B cell (primary cell): ENCODE measurements around the gene MTRF1.

Source experiments
- EZH2 ChIP-seq: IDR thresholded peaks from 2 replicates; pipeline ENCODE4 v1.6.1; 2012; ENCODE audit warnings: borderline replicate concordance, low read depth, mild to moderate bottlenecking, moderate library complexity, low read length; ENCODE audit not compliant: insufficient read depth, poor library complexity, severe bottlenecking
- TF ChIP-seq, protein P1 (sequence below): fragments of 200-600 bp; IDR thresholded peaks from one replicate; pipeline ENCODE4 v1.8.0; 2022; ENCODE audit warnings: antibody characterized with exemption, mild to moderate bottlenecking

DNA sequence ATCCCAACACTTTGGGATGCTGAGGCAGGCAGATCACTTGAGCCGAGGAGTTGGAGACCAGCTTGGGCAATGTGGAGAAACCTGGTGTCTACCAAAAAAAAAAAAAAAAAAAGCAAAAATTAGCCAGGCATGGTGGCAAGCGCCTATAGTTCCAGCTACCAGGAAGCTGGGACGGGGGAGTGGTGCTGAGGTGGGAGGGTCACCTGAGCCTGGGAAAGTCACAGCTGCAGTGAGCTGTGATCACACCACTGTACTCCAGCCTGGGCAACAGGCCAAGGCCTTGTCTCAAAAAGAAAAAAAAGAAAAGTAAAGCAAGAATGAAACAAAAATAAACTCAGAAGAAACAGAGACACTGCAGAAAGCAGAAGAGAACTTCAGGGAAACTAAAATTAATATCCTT is 31.6 kb downstream of the MTRF1 start:
- TF ChIP-seq, protein P1, sequence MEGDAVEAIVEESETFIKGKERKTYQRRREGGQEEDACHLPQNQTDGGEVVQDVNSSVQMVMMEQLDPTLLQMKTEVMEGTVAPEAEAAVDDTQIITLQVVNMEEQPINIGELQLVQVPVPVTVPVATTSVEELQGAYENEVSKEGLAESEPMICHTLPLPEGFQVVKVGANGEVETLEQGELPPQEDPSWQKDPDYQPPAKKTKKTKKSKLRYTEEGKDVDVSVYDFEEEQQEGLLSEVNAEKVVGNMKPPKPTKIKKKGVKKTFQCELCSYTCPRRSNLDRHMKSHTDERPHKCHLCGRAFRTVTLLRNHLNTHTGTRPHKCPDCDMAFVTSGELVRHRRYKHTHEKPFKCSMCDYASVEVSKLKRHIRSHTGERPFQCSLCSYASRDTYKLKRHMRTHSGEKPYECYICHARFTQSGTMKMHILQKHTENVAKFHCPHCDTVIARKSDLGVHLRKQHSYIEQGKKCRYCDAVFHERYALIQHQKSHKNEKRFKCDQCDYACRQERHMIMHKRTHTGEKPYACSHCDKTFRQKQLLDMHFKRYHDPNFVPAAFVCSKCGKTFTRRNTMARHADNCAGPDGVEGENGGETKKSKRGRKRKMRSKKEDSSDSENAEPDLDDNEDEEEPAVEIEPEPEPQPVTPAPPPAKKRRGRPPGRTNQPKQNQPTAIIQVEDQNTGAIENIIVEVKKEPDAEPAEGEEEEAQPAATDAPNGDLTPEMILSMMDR: no peak
- no peak for TF ChIP-seq EZH2
